GM12878 (cell line): ENCODE results near the gene CHKA. TPM values are rescaled to one million over a fixed set of nuclear protein-coding genes. Genes with fewer than 3 reads are reported as not detected.

Source experiments
- ATAC-seq: fragments of 200-7000 bp; cut with Tn5 transposase; 3 replicates; pipeline ENCODE4 v1.9.1; 2020; ENCODE audit warnings: mild to moderate bottlenecking, moderate library complexity
- BruUV-seq: library from RNA; stranded (reverse); fragments of 400-500 nt; replicated peaks from 2 replicates; lab custom pipeline; 2021; lab: Mats Ljungman, UMichigan
- CTCF ChIA-PET: fragments of 300-600 bp; sonication (Branson Sonifier 250); formaldehyde crosslinking; extraction: SDS; loops from one replicate; lab custom pipeline; 2021; ENCODE audit warnings: inconsistent platforms; lab: Yijun Ruan, JAX
- POLR2A ChIA-PET: fragments of 350-600 bp; formaldehyde crosslinking; extraction: SDS; loops from one replicate; lab custom pipeline; 2021; ENCODE audit warnings: inconsistent platforms; lab: Charles Lee
- RAD21 ChIA-PET: fragments of 300-600 bp; sonication (Branson Sonifier 250); formaldehyde crosslinking; loops from one replicate; lab custom pipeline; 2023; ENCODE audit warnings: antibody characterized with exemption; ENCODE audit not compliant: unreplicated experiment; lab: Charles Lee
- SMC1A ChIA-PET: fragments of 300-600 bp; sonication (Branson Sonifier 250); formaldehyde crosslinking; loops from one replicate; lab custom pipeline; 2023; ENCODE audit not compliant: unreplicated experiment, uncharacterized antibody; lab: Charles Lee
- DNase-seq: peaks from one replicate; pipeline ENCODE4 v3.0.0-alpha.2; 2011; ENCODE audit warnings: low read depth, low spot score
- FAIRE-seq: peaks from 3 replicates; lab custom pipeline; 2011; peaks lifted over from hg19 to GRCh38; lab: Jason Lieb, UNC
- H2AFZ ChIP-seq: 2 replicates; pipeline ENCODE4 v1.6.0; 2011; ENCODE audit warnings: low read depth, low read length, control low read depth; ENCODE audit not compliant: control insufficient read depth
- H3K27ac ChIP-seq: 2 replicates; pipeline ENCODE4 v1.5.1; 2011; ENCODE audit warnings: control low read depth; ENCODE audit not compliant: control insufficient read depth, insufficient read depth
- H3K27me3 ChIP-seq, 2 experiments: replicated peaks in 1 of 2; 2 replicates each; pipeline versions ENCODE4 v1.6.0 to v1.6.1; 2011; ENCODE audit warnings: low read length in 1 of 2; ENCODE audit not compliant: control insufficient read depth in 2 of 2, insufficient read depth in 2 of 2
- H3K36me3 ChIP-seq, 2 experiments: 2 replicates each; pipeline ENCODE4 v1.5.1; 2011; ENCODE audit warnings: low read length in 1 of 2; ENCODE audit not compliant: control insufficient read depth in 2 of 2, insufficient read depth in 2 of 2
- H3K4me1 ChIP-seq: 2 replicates; pipeline ENCODE4 v1.6.1; 2011; ENCODE audit warnings: mild to moderate bottlenecking, low read length, moderate library complexity, mixed read lengths; ENCODE audit not compliant: control insufficient read depth, insufficient read depth
- H3K4me2 ChIP-seq: 2 replicates; pipeline ENCODE4 v1.6.0; 2011; ENCODE audit warnings: control low read depth; ENCODE audit not compliant: control insufficient read depth, insufficient read depth
- H3K4me3 ChIP-seq: fragments of 200-600 bp; sonication (generic); 2 replicates; pipeline ENCODE4 v1.5.1; 2016
- H3K79me2 ChIP-seq: 2 replicates; pipeline ENCODE4 v1.6.0; 2011; ENCODE audit warnings: low read length; ENCODE audit not compliant: control insufficient read depth, insufficient read depth
- H3K9ac ChIP-seq: 2 replicates; pipeline ENCODE4 v1.8.0; 2011; ENCODE audit warnings: low read length, control low read depth, mixed read lengths; ENCODE audit not compliant: control insufficient read depth, insufficient read depth
- H3K9me3 ChIP-seq: replicated peaks from 3 replicates; pipeline ENCODE4 v1.5.1; 2011; ENCODE audit warnings: mild to moderate bottlenecking, low read length; ENCODE audit not compliant: control insufficient read depth, insufficient read depth
- H4K20me1 ChIP-seq: 2 replicates; pipeline ENCODE4 v1.6.0; 2011; ENCODE audit not compliant: control insufficient read depth, insufficient read depth
- CBFB ChIP-seq: IDR thresholded peaks from 2 replicates; pipeline ENCODE4 v1.6.1; 2016; ENCODE audit warnings: antibody characterized with exemption, low read depth
- KLF5 ChIP-seq: fragments of 450-650 bp; IDR thresholded peaks from 2 replicates; pipeline ENCODE4 v1.6.1; 2014; ENCODE audit warnings: mild to moderate bottlenecking; ENCODE audit not compliant: partially characterized antibody
- RAD21 ChIP-seq: IDR thresholded peaks from 2 replicates; pipeline ENCODE4 v1.6.1; 2011; ENCODE audit warnings: mild to moderate bottlenecking, low read depth, low read length, moderate library complexity; ENCODE audit not compliant: insufficient read depth
- SMC3 ChIP-seq: IDR thresholded peaks from 2 replicates; pipeline ENCODE4 v1.6.1; 2011; ENCODE audit warnings: low read length, improper control_type of control experiment, borderline replicate concordance
- TARDBP ChIP-seq: IDR thresholded peaks from 2 replicates; pipeline ENCODE4 v1.6.1; 2016; ENCODE audit warnings: borderline replicate concordance
- ZNF217 ChIP-seq: fragments of 450-650 bp; IDR thresholded peaks from 2 replicates; pipeline ENCODE4 v1.6.1; 2017; ENCODE audit warnings: antibody characterized with exemption, mild to moderate bottlenecking
- ZNF384 ChIP-seq: IDR thresholded peaks from 2 replicates; pipeline ENCODE4 v1.6.1; 2012; ENCODE audit warnings: low read depth, mild to moderate bottlenecking, low read length, improper control_type of control experiment, borderline replicate concordance
- WGBS: methylation state at CpG from one replicate; pipeline ENCODE4 v1.1.6; 2016; ENCODE audit warnings: low lambda C conversion rate; ENCODE audit not compliant: insufficient replicate concordance, insufficient coverage; ENCODE audit errors: missing lambda C conversion rate; 5-methylcytosine and 5-hydroxymethylcytosine counted together
- in situ Hi-C: fragments of 300-500 bp; cut with MboI; formaldehyde crosslinking; loops from 9 replicates; pipeline ENCODE4 v1.14.3; 2018; ENCODE audit warnings: mixed read lengths
- intact Hi-C: fragments of 100-400 bp; cut with micrococcal nuclease; formaldehyde crosslinking; loops from one replicate; pipeline ENCODE4 v1.14.2; 2022; ENCODE audit not compliant: unreplicated experiment
- polyA plus RNA-seq, 11 experiments: library from polyadenylated mRNA; depleted of rRNA in 4 of 11; unstranded in 6 of 11; stranded (reverse) in 5 of 11; fragments of >200 nt; fragmentation: Nextera tagmentation in 4 of 11; fragmentation: Illumina TruSeq in 1 of 11; extraction: Ambion mirVana in 4 of 11; extraction: Trizol in 1 of 11; gene quantifications; 1 replicate in 1 of 11; 2 replicates in 10 of 11; pipeline versions ENCODE4 v1.2.1 to v1.2.3, GENCODE V29; 2011 to 2016; ENCODE audit warnings: inconsistent platforms in 2 of 11, missing spikeins in 2 of 11, low read depth in 1 of 11
- total RNA-seq, 4 experiments: library from RNA; depleted of rRNA in 3 of 4; stranded (reverse); fragments of >200 nt in 3 of 4; fragmentation: Illumina TruSeq in 1 of 4; extraction: Trizol in 1 of 4; gene quantifications; 2 replicates each; pipeline versions ENCODE4 v1.2.1 to v1.2.3, GENCODE V29; 2013 to 2021
- TF ChIP-seq, protein P1 (sequence below), 3 experiments: IDR thresholded peaks in 2 of 3; conservative IDR thresholded peaks in 1 of 3; 2 replicates each; pipeline ENCODE4 v1.5.1; 2011; ENCODE audit warnings: low read depth in 3 of 3, low read length in 3 of 3, mild to moderate bottlenecking in 3 of 3, control low read depth in 2 of 3, moderate library complexity in 2 of 3, inconsistent platforms in 1 of 3, mixed read lengths in 1 of 3; ENCODE audit not compliant: control insufficient read depth in 2 of 3, insufficient read depth in 1 of 3; ENCODE audit errors: extremely low read depth in 1 of 3

The CHKA gene
- total and polyA plus RNA-seq, 10 of the 15 experiments (the other 5 are each of a cell fraction or from before 2014, with no cell fraction given) = 5.2 to 29.2 (median 21.2) TPM

DNA sequence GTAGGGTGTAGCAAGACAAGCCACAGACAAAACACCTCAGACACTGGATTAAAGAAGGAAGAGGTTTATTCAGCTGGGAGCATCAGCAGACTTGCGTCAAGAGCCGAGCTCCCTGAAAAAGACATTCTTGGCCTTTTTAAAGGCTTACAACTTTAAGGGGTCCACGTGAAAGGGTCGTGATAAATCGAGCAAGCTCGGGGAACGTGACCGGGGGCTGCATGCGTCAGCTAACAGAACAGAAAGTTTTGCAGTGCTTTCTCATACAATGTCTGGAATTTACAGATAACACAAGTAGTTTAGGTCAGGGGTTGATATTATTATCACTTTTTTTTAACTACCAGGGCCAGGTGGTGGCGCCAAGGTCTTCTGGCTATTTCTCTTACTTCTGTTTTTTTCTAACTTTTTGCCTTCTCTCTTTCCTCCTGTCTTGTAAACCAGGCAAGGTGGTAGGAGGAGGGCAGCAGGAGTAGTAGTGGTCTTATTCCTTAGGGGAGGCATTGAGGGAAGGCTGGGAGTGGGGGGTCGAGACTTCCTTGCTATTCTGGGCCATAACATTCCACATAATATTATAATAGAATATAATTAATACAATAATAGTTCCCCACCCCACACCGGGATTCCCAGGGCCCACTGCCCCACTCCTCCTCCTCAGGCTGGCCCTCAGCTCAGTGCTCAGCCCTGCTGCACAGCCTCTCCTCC lies 111.6 kb downstream of the CHKA start:
- FAIRE-seq (peak; percentile 71), ATAC-seq (peak; percentile 62), DNase-seq (no peak)
- Histone ChIP-seq H3K27me3 (no peaks in the 10 kb centered on the region), H3K27ac (no peak overlapping the region), H3K4me2 (0 out of 2 replicates have a peak overlapping the region, but pooled peaks have one; percentile 7), H3K79me2 (no peaks in the 10 kb centered on the region), H3K4me1 (peaks cover 26% of the 10 kb centered on the region), H3K36me3 (no peaks in the 10 kb centered on the region), H2AFZ (peak overlapping the region; percentile 60), H3K4me3 (no peak overlapping the region), H3K9me3 (no peaks in the 10 kb centered on the region), H4K20me1 (no peaks in the 10 kb centered on the region), H3K9ac (no peak overlapping the region)
- ChIA-PET CTCF (interaction anchor here (1.0 to 4.6 kb wide), 8 partner anchors 15 to 287 kb away, joined by 3 to 57 read pairs (median 4); partner anchors contain the start of gene TCIRG1), POLR2A (no interaction called here), RAD21 (interaction anchor here (0.9 to 1.7 kb wide), 7 partner anchors 10 to 261 kb away, joined by 3 to 5 read pairs (median 3); no protein-coding TSS in a partner anchor), SMC1A (interaction anchor here (0.8 to 1.8 kb wide), 5 partner anchors 28 to 202 kb away, joined by 3 to 6 read pairs (median 3); no protein-coding TSS in a partner anchor)
- WGBS = 12% methylated on average over 12 of the region's 12 CpGs
- TF ChIP-seq KLF5 (no peak), CBFB (no peak), ZNF217 (no peak), ZNF384 (peak; percentile 86), SMC3 (peak; percentile 31; the same call in 1 of the 2 replicates), RAD21 (peak; percentile 54), TARDBP (no peak)
- TF ChIP-seq, protein P1, sequence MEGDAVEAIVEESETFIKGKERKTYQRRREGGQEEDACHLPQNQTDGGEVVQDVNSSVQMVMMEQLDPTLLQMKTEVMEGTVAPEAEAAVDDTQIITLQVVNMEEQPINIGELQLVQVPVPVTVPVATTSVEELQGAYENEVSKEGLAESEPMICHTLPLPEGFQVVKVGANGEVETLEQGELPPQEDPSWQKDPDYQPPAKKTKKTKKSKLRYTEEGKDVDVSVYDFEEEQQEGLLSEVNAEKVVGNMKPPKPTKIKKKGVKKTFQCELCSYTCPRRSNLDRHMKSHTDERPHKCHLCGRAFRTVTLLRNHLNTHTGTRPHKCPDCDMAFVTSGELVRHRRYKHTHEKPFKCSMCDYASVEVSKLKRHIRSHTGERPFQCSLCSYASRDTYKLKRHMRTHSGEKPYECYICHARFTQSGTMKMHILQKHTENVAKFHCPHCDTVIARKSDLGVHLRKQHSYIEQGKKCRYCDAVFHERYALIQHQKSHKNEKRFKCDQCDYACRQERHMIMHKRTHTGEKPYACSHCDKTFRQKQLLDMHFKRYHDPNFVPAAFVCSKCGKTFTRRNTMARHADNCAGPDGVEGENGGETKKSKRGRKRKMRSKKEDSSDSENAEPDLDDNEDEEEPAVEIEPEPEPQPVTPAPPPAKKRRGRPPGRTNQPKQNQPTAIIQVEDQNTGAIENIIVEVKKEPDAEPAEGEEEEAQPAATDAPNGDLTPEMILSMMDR (IDR thresholded peaks at IDR 0.05 in 2 of 3, conservative IDR thresholded peaks at IDR 0.05 in 1 of 3; ENCODE audit: control insufficient read depth in 2 of 3, extremely low read depth in 1 of 3, insufficient read depth in 1 of 3, low read depth in 3 of 3, low read length in 3 of 3) = peak; percentile 25 to 43 (median 33); a peak in 4 of 6 replicates
- no TSS peak for BruUV-seq
- in situ Hi-C loops (loop anchor here (5.0 kb wide), 1 partner anchor 198 kb away; no protein-coding TSS in a partner anchor), intact Hi-C loops (loop anchor here (10.0 kb wide), 1 partner anchor 115 kb away; the partner anchor contains the start of gene CHKA)
